Measurements from ENCODE around the gene DLEC1.
"Not testable (repeated sequence)": the region's sequence is repeated elsewhere in the genome, so short reads cannot be mapped to it uniquely, and the experiment has no call there.

The DLEC1 gene

GRCh38 chr3:38027466-38028465 is 11.2 kb upstream of the DLEC1 start:
- no peak for ATAC-seq (replicated peaks; ENCODE audit: extremely low read depth, poor library complexity, severe bottlenecking)
- no peak for DNase-seq (ENCODE audit: low spot score in 2 of 2)
- Mint-ChIP-seq H3K36me3 (ENCODE audit: insufficient read depth) (peaks cover 15% of the 10 kb centered on the region), H3K4me3 (peak overlapping the region; percentile 72), H3K4me1 (peaks cover 60% of the 10 kb centered on the region), H3K9me3 (no peaks in the 10 kb centered on the region), H3K27ac (ENCODE audit: low read depth) (peak overlapping the region; percentile 81), H3K27me3 (no peaks in the 10 kb centered on the region)

GRCh38 chr3:38028621-38029361 is 10.2 kb upstream of the DLEC1 start:
- H3K36me3 Mint-ChIP-seq (ENCODE audit: insufficient read depth): peaks cover 12% of the 10 kb centered on the region
- no peaks in the 10 kb centered on the region for H3K9me3 Mint-ChIP-seq
- H3K27ac Mint-ChIP-seq (ENCODE audit: low read depth): peak overlapping the region; percentile 81
- ATAC-seq (replicated peaks; ENCODE audit: extremely low read depth, poor library complexity, severe bottlenecking): no peak
- peak overlapping the region; percentile 72 for H3K4me3 Mint-ChIP-seq
- H3K27me3 Mint-ChIP-seq: no peaks in the 10 kb centered on the region
- DNase-seq (ENCODE audit: low spot score in 2 of 2): no peak
- peaks cover 58% of the 10 kb centered on the region for H3K4me1 Mint-ChIP-seq

- peaks cover 6% of the 10 kb centered on the region for H3K36me3 Mint-ChIP-seq (ENCODE audit: insufficient read depth)
- no peaks in the 10 kb centered on the region for H3K27me3 Mint-ChIP-seq
- H3K9me3 Mint-ChIP-seq: no peaks in the 10 kb centered on the region
- ATAC-seq (replicated peaks; ENCODE audit: extremely low read depth, poor library complexity, severe bottlenecking): no peak
- peak within 1 kb of the TSS; percentile 72 for H3K4me3 Mint-ChIP-seq
- peaks cover 55% of the 10 kb centered on the region for H3K4me1 Mint-ChIP-seq
- DNase-seq (ENCODE audit: low spot score in 2 of 2): no peak
- peak within 1 kb of the TSS; percentile 81 for H3K27ac Mint-ChIP-seq (ENCODE audit: low read depth)
Measured at GRCh38 chr3:38029400-38030125, 9.4 kb upstream of the DLEC1 start, which contains the start of gene PLCD1. TSS of gene PLCD1 (minus strand) at chr3:38029642. CDS start at chr3:38029539, 103 bp downstream.

GRCh38 chr3:38030126-38031021 is 8.6 kb upstream of the DLEC1 start:
- ATAC-seq (replicated peaks; ENCODE audit: extremely low read depth, poor library complexity, severe bottlenecking) (no peak), DNase-seq (ENCODE audit: low spot score in 2 of 2) (no peak)
- Mint-ChIP-seq H3K36me3 (ENCODE audit: insufficient read depth) (peaks cover 2% of the 10 kb centered on the region), H3K4me1 (peaks cover 47% of the 10 kb centered on the region), H3K4me3 (peak overlapping the region; percentile 72), H3K27ac (ENCODE audit: low read depth) (peak overlapping the region; percentile 77), H3K27me3 (no peaks in the 10 kb centered on the region), H3K9me3 (no peaks in the 10 kb centered on the region)

GRCh38 chr3:38031022-38031994 is 7.7 kb upstream of the DLEC1 start:
- H3K27ac Mint-ChIP-seq (ENCODE audit: low read depth): peak overlapping the region; percentile 77
- H3K4me1 Mint-ChIP-seq: peaks cover 40% of the 10 kb centered on the region
- ATAC-seq (replicated peaks; ENCODE audit: extremely low read depth, poor library complexity, severe bottlenecking) (peak; percentile 85), DNase-seq (ENCODE audit: low spot score in 2 of 2) (no peak)
- H3K36me3 Mint-ChIP-seq (ENCODE audit: insufficient read depth): no peaks in the 10 kb centered on the region
- H3K4me3 Mint-ChIP-seq: peak overlapping the region; percentile 72
- H3K27me3 Mint-ChIP-seq: no peaks in the 10 kb centered on the region
- H3K9me3 Mint-ChIP-seq: no peaks in the 10 kb centered on the region

GRCh38 chr3:38032328-38032865 is 6.6 kb upstream of the DLEC1 start:
- ATAC-seq (replicated peaks; ENCODE audit: extremely low read depth, poor library complexity, severe bottlenecking): no peak
- no peaks in the 10 kb centered on the region for H3K9me3 Mint-ChIP-seq
- H3K27me3 Mint-ChIP-seq: no peaks in the 10 kb centered on the region
- no peak for DNase-seq (ENCODE audit: low spot score in 2 of 2)
- no peak overlapping the region for H3K4me3 Mint-ChIP-seq
- peaks cover 41% of the 10 kb centered on the region for H3K4me1 Mint-ChIP-seq
- H3K27ac Mint-ChIP-seq (ENCODE audit: low read depth): no peak overlapping the region
- H3K36me3 Mint-ChIP-seq (ENCODE audit: insufficient read depth): peaks cover 2% of the 10 kb centered on the region

GRCh38 chr3:38033586-38033985 is 5.4 kb upstream of the DLEC1 start:
- not testable (repeated sequence) for H3K27ac Mint-ChIP-seq (ENCODE audit: low read depth); DNase-seq (ENCODE audit: low spot score in 2 of 2); ATAC-seq (replicated peaks; ENCODE audit: extremely low read depth, poor library complexity, severe bottlenecking); H3K4me3 Mint-ChIP-seq; H3K9me3 Mint-ChIP-seq; H3K27me3 Mint-ChIP-seq; H3K36me3 Mint-ChIP-seq (ENCODE audit: insufficient read depth)
- peaks cover 40% of the 10 kb centered on the region for H3K4me1 Mint-ChIP-seq

- Mint-ChIP-seq H3K36me3 (ENCODE audit: insufficient read depth) (peaks cover 11% of the 10 kb centered on the region), H3K4me1 (peaks cover 45% of the 10 kb centered on the region)
- not testable (repeated sequence) for H3K4me3 Mint-ChIP-seq; H3K9me3 Mint-ChIP-seq; H3K27me3 Mint-ChIP-seq; DNase-seq (ENCODE audit: low spot score in 2 of 2); ATAC-seq (replicated peaks; ENCODE audit: extremely low read depth, poor library complexity, severe bottlenecking); H3K27ac Mint-ChIP-seq (ENCODE audit: low read depth)
Measured at GRCh38 chr3:38034335-38034734, 4.7 kb upstream of the DLEC1 start.

- DNase-seq (ENCODE audit: low spot score in 2 of 2): no peak
- no peak for ATAC-seq (replicated peaks; ENCODE audit: extremely low read depth, poor library complexity, severe bottlenecking)
- H3K9me3 Mint-ChIP-seq: peaks cover 8% of the 10 kb centered on the region
- H3K4me3 Mint-ChIP-seq: no peak overlapping the region
- peak overlapping the region; percentile 81 for H3K27ac Mint-ChIP-seq (ENCODE audit: low read depth)
- H3K4me1 Mint-ChIP-seq: peaks cover 49% of the 10 kb centered on the region
- H3K36me3 Mint-ChIP-seq (ENCODE audit: insufficient read depth): peaks cover 19% of the 10 kb centered on the region
- no peaks in the 10 kb centered on the region for H3K27me3 Mint-ChIP-seq
Measured at GRCh38 chr3:38036286-38036685, 2.7 kb upstream of the DLEC1 start.

- Mint-ChIP-seq H3K27me3 (no peaks in the 10 kb centered on the region), H3K36me3 (ENCODE audit: insufficient read depth) (peaks cover 19% of the 10 kb centered on the region), H3K4me3 (no peak overlapping the region), H3K9me3 (peaks cover 8% of the 10 kb centered on the region), H3K4me1 (peaks cover 43% of the 10 kb centered on the region), H3K27ac (ENCODE audit: low read depth) (peak overlapping the region; percentile 81)
- DNase-seq (ENCODE audit: low spot score in 2 of 2) (no peak), ATAC-seq (replicated peaks; ENCODE audit: extremely low read depth, poor library complexity, severe bottlenecking) (no peak)
Measured at GRCh38 chr3:38036906-38037305, 2.1 kb upstream of the DLEC1 start.
